Measurements from ENCODE around the gene TSHB.

TSHB gene

DNA sequence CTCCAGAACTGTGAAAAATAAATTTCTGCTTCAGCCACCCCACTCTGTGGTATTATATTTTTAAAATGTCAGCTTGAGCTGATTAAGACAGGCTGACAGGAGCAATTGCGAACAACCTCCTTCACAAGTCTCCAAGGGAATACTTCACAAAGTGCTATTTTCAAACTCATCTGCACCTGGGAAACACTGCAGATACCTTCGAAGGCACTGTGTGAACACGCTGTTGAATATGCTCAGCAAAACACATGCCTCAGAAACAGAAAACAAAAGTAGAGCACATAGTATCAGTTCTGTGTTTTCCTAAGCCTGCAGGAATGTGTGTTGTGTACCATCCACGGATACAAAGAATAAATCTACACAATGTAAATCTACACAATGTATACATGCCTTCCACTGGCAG, 49.1 kb downstream of the TSHB start:
- Histone ChIP-seq H3K79me2 (ENCODE audit: insufficient read depth, low read length) (no peaks in the 10 kb centered on the region), H3K4me3 (ENCODE audit: low read depth, low read length, poor library complexity, severe bottlenecking) (no peak overlapping the region), H3F3A (ENCODE audit: insufficient read depth, low read length) (no peaks in the 10 kb centered on the region), H3K9me2 (ENCODE audit: low read depth, low read length) (no peaks in the 10 kb centered on the region), H3K27me3 (ENCODE audit: insufficient read depth, low read length) (no peaks in the 10 kb centered on the region), H4K20me1 (ENCODE audit: insufficient read depth, low read length) (no peaks in the 10 kb centered on the region), H3K9me3 (ENCODE audit: low read length) (no peaks in the 10 kb centered on the region), H3K4me1 (ENCODE audit: insufficient read depth, low read length, severe bottlenecking) (no peaks in the 10 kb centered on the region), H3K4me2 (ENCODE audit: low read length) (no peak overlapping the region), H3K9ac (ENCODE audit: low read length) (no peak overlapping the region), H3K27ac (ENCODE audit: low read depth, low read length, poor library complexity, severe bottlenecking) (no peak overlapping the region), H3K36me3 (ENCODE audit: insufficient read depth, low read length) (no peaks in the 10 kb centered on the region), H2AFZ (ENCODE audit: low read length) (no peak overlapping the region)
- no peak for TF ChIP-seq EZH2 (IDR thresholded peaks at IDR 0.05; ENCODE audit: borderline replicate concordance, low read length)
- TF ChIP-seq CTCF (IDR thresholded peaks at IDR 0.05; ENCODE audit: low read length): no peak

DNA sequence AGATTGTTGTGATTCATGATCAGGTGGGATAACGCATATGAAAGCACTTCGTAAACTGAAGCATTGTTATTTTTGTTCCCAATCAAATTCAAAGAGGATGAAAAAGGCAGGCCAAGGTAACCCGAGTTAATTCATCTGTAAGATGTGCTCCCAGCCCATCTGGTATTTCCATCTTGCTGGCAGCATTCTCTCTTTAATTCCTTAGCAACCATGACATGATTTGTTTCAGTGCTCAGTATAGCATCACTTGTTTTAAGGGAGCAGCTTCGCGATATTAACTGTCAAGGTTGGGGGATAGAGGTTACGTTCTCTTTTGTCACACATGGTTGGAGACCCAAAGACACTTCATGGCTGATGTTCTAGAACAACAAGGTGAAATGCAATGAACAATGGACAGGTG, 53.3 kb downstream of the TSHB start:
- no peaks in the 10 kb centered on the region for H3K36me3 ChIP-seq (ENCODE audit: insufficient read depth, low read length)
- no peak overlapping the region for H2AFZ ChIP-seq (ENCODE audit: low read length)
- no peaks in the 10 kb centered on the region for H3F3A ChIP-seq (ENCODE audit: insufficient read depth, low read length)
- H3K79me2 ChIP-seq (ENCODE audit: insufficient read depth, low read length): no peaks in the 10 kb centered on the region
- no peak overlapping the region for H3K27ac ChIP-seq (ENCODE audit: low read depth, low read length, poor library complexity, severe bottlenecking)
- H4K20me1 ChIP-seq (ENCODE audit: insufficient read depth, low read length): no peaks in the 10 kb centered on the region
- H3K9me3 ChIP-seq (ENCODE audit: low read length): no peaks in the 10 kb centered on the region
- no peaks in the 10 kb centered on the region for H3K27me3 ChIP-seq (ENCODE audit: insufficient read depth, low read length)
- H3K9ac ChIP-seq (ENCODE audit: low read length): no peak overlapping the region
- H3K4me1 ChIP-seq (ENCODE audit: insufficient read depth, low read length, severe bottlenecking): peaks cover 6% of the 10 kb centered on the region
- no peak for TF ChIP-seq CTCF (IDR thresholded peaks at IDR 0.05; ENCODE audit: low read length)
- no peak for TF ChIP-seq EZH2 (IDR thresholded peaks at IDR 0.05; ENCODE audit: borderline replicate concordance, low read length)
- H3K4me3 ChIP-seq (ENCODE audit: low read depth, low read length, poor library complexity, severe bottlenecking): no peak overlapping the region
- no peak overlapping the region for H3K4me2 ChIP-seq (ENCODE audit: low read length)
- no peaks in the 10 kb centered on the region for H3K9me2 ChIP-seq (ENCODE audit: low read depth, low read length)
